GM23338 (cell line): ENCODE data around the gene PPP1R36. TPM values are rescaled to one million over a fixed set of nuclear protein-coding genes. Genes with fewer than 3 reads are reported as not detected.
A peak's percentile ranks its signal among the peaks of the same experiment; 100 is the strongest.

Experiments
- ATAC-seq: fragments of 200-7000 bp; cut with Tn5 transposase; 3 replicates; pipeline ENCODE4 v1.9.1; 2020
- DNase-seq: peaks from one replicate; pipeline ENCODE4 v3.0.0-alpha.2; 2015; ENCODE audit warnings: low spot score
- H2AFZ ChIP-seq: fragments of 200-600 bp; sonication (generic); 2 replicates; pipeline ENCODE4 v1.8.0; 2016; ENCODE audit warnings: antibody characterized with exemption, mild to moderate bottlenecking, moderate library complexity
- H3F3A ChIP-seq: fragments of 200-600 bp; sonication (generic); replicated peaks from 2 replicates; pipeline ENCODE4 v1.8.0; 2017; ENCODE audit warnings: antibody characterized with exemption, mixed run types, low read depth
- H3K27ac ChIP-seq: fragments of 200-600 bp; sonication (generic); 2 replicates; pipeline ENCODE4 v1.6.1; 2016; ENCODE audit warnings: low read depth
- H3K27me3 ChIP-seq: fragments of 200-600 bp; sonication (generic); 2 replicates; pipeline ENCODE4 v1.8.0; 2016; ENCODE audit warnings: mild to moderate bottlenecking, mixed run types, moderate library complexity; ENCODE audit not compliant: insufficient read depth
- H3K36me3 ChIP-seq: fragments of 200-600 bp; sonication (generic); 2 replicates; pipeline ENCODE4 v1.8.0; 2016; ENCODE audit warnings: mild to moderate bottlenecking; ENCODE audit not compliant: insufficient read depth
- H3K4me1 ChIP-seq: fragments of 200-600 bp; sonication (generic); 2 replicates; pipeline ENCODE4 v1.8.0; 2016; ENCODE audit warnings: mild to moderate bottlenecking, moderate library complexity; ENCODE audit not compliant: insufficient read depth
- H3K4me2 ChIP-seq: fragments of 200-600 bp; sonication (generic); 2 replicates; pipeline ENCODE4 v1.7.1; 2017; ENCODE audit warnings: mixed run types
- H3K4me3 ChIP-seq: fragments of 200-600 bp; sonication (generic); 2 replicates; pipeline ENCODE4 v1.6.1; 2016; ENCODE audit warnings: mixed run types
- H3K79me2 ChIP-seq: fragments of 200-600 bp; sonication (generic); replicated peaks from 2 replicates; pipeline ENCODE4 v1.8.0; 2017; ENCODE audit warnings: mild to moderate bottlenecking; ENCODE audit not compliant: insufficient read depth
- H3K9me2 ChIP-seq: fragments of 200-600 bp; sonication (generic); 2 replicates; pipeline ENCODE4 v1.8.0; 2017; ENCODE audit not compliant: insufficient read depth
- H4K20me1 ChIP-seq: fragments of 200-600 bp; sonication (generic); replicated peaks from 2 replicates; pipeline ENCODE4 v1.8.0; 2017; ENCODE audit warnings: mild to moderate bottlenecking; ENCODE audit not compliant: insufficient read depth
- H3K27ac Mint-ChIP-seq: 2 replicates; pipeline ENCODE4 v1.8.0; 2020; ENCODE audit warnings: inconsistent platforms, mild to moderate bottlenecking, moderate library complexity, mixed read lengths
- H3K27me3 Mint-ChIP-seq: 3 replicates; pipeline ENCODE4 v1.8.0; 2022; ENCODE audit warnings: low read depth, mild to moderate bottlenecking, moderate library complexity, mixed read lengths, inconsistent platforms; ENCODE audit not compliant: insufficient read depth, poor library complexity
- H3K36me3 Mint-ChIP-seq: 3 replicates; pipeline ENCODE4 v1.8.0; 2021; ENCODE audit warnings: low read depth, mild to moderate bottlenecking, inconsistent platforms, moderate library complexity, mixed read lengths
- H3K4me1 Mint-ChIP-seq: 3 replicates; pipeline ENCODE4 v1.8.0; 2020; ENCODE audit warnings: mild to moderate bottlenecking, inconsistent platforms, mixed read lengths
- H3K4me3 Mint-ChIP-seq: 3 replicates; pipeline ENCODE4 v1.8.0; 2021; ENCODE audit warnings: moderate library complexity, mild to moderate bottlenecking, inconsistent platforms, mixed read lengths
- H3K9me3 Mint-ChIP-seq: 3 replicates; pipeline ENCODE4 v1.8.0; 2020; ENCODE audit warnings: moderate library complexity, mild to moderate bottlenecking, inconsistent platforms, mixed read lengths
- CREB1 ChIP-seq: fragments of 250-450 bp; sonication (Bioruptor Pico); IDR thresholded peaks from 2 replicates; pipeline ENCODE4 v1.5.0; 2020; ENCODE audit warnings: low read depth, mild to moderate bottlenecking, moderate library complexity
- CTCF ChIP-seq, 2 experiments: fragments of 200-600 bp in 1 of 2; sonication (generic) in 1 of 2; conservative IDR thresholded peaks; 2 replicates each; pipeline versions ENCODE4 v1.5.1 to v1.6.1; 2016 to 2017; ENCODE audit warnings: antibody characterized with exemption in 2 of 2, low read depth in 2 of 2, mild to moderate bottlenecking in 2 of 2, moderate library complexity in 1 of 2
- EZH2 ChIP-seq: fragments of 200-600 bp; sonication (generic); IDR thresholded peaks from one replicate; pipeline ENCODE4 v1.8.0; 2017; ENCODE audit warnings: antibody characterized with exemption, mild to moderate bottlenecking, low read depth; ENCODE audit not compliant: unreplicated experiment
- EZH2phosphoT487 ChIP-seq: fragments of 200-600 bp; sonication (generic); IDR thresholded peaks from one replicate; pipeline ENCODE4 v1.8.1; 2018; ENCODE audit warnings: antibody characterized with exemption; ENCODE audit not compliant: unreplicated experiment
- NANOG ChIP-seq: IDR thresholded peaks from 2 replicates; pipeline ENCODE4 v1.6.1; 2016; ENCODE audit warnings: antibody characterized with exemption, borderline replicate concordance
- POLR2AphosphoS5 ChIP-seq: IDR thresholded peaks from 2 replicates; pipeline ENCODE4 v1.6.1; 2016; ENCODE audit warnings: antibody characterized with exemption, low read depth
- STAT1 ChIP-seq: IDR thresholded peaks from one replicate; pipeline ENCODE4 v1.6.1; 2016; ENCODE audit warnings: antibody characterized with exemption; ENCODE audit not compliant: unreplicated experiment
- ZNF114 ChIP-seq: fragments of 250-450 bp; sonication (Bioruptor Pico); IDR thresholded peaks from 2 replicates; pipeline ENCODE4 v1.5.0; 2020; ENCODE audit warnings: mild to moderate bottlenecking, moderate library complexity
- polyA plus RNA-seq: library from polyadenylated mRNA; unstranded; fragments of >200 nt; fragmentation: Nextera tagmentation; extraction: Ambion mirVana; gene quantifications from 2 replicates; pipeline ENCODE4 v1.2.1, GENCODE V29; 2016
- total RNA-seq: library from RNA; depleted of rRNA; stranded (reverse); fragments of >200 nt; shearing (Covaris generic); gene quantifications from 2 replicates; pipeline ENCODE4 v1.2.3, GENCODE V29; 2014
- TF ChIP-seq, protein P1 (sequence below): fragments of 250-450 bp; sonication (Bioruptor Pico); IDR thresholded peaks from 2 replicates; pipeline ENCODE4 v1.5.0; 2020; ENCODE audit warnings: mild to moderate bottlenecking, moderate library complexity
- TF ChIP-seq, protein P2 (sequence below): IDR thresholded peaks from one replicate; pipeline ENCODE4 v1.6.1; 2018; ENCODE audit warnings: antibody characterized with exemption; ENCODE audit not compliant: unreplicated experiment

PPP1R36 gene
- total and polyA plus RNA-seq, 2 experiments from 2014 or later: 0.42 to 1.4 TPM

- TF ChIP-seq, protein P1, sequence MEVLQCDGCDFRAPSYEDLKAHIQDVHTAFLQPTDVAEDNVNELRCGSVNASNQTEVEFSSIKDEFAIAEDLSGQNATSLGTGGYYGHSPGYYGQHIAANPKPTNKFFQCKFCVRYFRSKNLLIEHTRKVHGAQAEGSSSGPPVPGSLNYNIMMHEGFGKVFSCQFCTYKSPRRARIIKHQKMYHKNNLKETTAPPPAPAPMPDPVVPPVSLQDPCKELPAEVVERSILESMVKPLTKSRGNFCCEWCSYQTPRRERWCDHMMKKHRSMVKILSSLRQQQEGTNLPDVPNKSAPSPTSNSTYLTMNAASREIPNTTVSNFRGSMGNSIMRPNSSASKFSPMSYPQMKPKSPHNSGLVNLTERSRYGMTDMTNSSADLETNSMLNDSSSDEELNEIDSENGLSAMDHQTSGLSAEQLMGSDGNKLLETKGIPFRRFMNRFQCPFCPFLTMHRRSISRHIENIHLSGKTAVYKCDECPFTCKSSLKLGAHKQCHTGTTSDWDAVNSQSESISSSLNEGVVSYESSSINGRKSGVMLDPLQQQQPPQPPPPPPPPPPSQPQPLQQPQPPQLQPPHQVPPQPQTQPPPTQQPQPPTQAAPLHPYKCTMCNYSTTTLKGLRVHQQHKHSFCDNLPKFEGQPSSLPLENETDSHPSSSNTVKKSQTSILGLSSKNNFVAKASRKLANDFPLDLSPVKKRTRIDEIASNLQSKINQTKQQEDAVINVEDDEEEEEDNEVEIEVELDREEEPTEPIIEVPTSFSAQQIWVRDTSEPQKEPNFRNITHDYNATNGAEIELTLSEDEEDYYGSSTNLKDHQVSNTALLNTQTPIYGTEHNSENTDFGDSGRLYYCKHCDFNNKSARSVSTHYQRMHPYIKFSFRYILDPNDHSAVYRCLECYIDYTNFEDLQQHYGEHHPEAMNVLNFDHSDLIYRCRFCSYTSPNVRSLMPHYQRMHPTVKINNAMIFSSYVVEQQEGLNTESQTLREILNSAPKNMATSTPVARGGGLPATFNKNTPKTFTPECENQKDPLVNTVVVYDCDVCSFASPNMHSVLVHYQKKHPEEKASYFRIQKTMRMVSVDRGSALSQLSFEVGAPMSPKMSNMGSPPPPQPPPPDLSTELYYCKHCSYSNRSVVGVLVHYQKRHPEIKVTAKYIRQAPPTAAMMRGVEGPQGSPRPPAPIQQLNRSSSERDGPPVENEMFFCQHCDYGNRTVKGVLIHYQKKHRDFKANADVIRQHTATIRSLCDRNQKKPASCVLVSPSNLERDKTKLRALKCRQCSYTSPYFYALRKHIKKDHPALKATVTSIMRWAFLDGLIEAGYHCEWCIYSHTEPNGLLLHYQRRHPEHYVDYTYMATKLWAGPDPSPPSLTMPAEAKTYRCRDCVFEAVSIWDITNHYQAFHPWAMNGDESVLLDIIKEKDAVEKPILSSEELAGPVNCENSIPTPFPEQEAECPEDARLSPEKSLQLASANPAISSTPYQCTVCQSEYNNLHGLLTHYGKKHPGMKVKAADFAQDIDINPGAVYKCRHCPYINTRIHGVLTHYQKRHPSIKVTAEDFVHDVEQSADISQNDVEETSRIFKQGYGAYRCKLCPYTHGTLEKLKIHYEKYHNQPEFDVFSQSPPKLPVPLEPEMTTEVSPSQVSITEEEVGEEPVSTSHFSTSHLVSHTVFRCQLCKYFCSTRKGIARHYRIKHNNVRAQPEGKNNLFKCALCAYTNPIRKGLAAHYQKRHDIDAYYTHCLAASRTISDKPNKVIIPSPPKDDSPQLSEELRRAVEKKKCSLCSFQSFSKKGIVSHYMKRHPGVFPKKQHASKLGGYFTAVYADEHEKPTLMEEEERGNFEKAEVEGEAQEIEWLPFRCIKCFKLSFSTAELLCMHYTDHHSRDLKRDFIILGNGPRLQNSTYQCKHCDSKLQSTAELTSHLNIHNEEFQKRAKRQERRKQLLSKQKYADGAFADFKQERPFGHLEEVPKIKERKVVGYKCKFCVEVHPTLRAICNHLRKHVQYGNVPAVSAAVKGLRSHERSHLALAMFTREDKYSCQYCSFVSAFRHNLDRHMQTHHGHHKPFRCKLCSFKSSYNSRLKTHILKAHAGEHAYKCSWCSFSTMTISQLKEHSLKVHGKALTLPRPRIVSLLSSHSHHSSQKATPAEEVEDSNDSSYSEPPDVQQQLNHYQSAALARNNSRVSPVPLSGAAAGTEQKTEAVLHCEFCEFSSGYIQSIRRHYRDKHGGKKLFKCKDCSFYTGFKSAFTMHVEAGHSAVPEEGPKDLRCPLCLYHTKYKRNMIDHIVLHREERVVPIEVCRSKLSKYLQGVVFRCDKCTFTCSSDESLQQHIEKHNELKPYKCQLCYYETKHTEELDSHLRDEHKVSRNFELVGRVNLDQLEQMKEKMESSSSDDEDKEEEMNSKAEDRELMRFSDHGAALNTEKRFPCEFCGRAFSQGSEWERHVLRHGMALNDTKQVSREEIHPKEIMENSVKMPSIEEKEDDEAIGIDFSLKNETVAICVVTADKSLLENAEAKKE (CRISPR knock-in tag): no peak
- TF ChIP-seq, protein P2, sequence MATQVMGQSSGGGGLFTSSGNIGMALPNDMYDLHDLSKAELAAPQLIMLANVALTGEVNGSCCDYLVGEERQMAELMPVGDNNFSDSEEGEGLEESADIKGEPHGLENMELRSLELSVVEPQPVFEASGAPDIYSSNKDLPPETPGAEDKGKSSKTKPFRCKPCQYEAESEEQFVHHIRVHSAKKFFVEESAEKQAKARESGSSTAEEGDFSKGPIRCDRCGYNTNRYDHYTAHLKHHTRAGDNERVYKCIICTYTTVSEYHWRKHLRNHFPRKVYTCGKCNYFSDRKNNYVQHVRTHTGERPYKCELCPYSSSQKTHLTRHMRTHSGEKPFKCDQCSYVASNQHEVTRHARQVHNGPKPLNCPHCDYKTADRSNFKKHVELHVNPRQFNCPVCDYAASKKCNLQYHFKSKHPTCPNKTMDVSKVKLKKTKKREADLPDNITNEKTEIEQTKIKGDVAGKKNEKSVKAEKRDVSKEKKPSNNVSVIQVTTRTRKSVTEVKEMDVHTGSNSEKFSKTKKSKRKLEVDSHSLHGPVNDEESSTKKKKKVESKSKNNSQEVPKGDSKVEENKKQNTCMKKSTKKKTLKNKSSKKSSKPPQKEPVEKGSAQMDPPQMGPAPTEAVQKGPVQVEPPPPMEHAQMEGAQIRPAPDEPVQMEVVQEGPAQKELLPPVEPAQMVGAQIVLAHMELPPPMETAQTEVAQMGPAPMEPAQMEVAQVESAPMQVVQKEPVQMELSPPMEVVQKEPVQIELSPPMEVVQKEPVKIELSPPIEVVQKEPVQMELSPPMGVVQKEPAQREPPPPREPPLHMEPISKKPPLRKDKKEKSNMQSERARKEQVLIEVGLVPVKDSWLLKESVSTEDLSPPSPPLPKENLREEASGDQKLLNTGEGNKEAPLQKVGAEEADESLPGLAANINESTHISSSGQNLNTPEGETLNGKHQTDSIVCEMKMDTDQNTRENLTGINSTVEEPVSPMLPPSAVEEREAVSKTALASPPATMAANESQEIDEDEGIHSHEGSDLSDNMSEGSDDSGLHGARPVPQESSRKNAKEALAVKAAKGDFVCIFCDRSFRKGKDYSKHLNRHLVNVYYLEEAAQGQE: no peak
- TF ChIP-seq EZH2phosphoT487 (no peak), POLR2AphosphoS5 (no peak), ZNF114 (CRISPR knock-in tag) (no peak)
Measured at GRCh38 chr14:64563696-64564095, 13.9 kb downstream of the PPP1R36 start (continued).

DNA sequence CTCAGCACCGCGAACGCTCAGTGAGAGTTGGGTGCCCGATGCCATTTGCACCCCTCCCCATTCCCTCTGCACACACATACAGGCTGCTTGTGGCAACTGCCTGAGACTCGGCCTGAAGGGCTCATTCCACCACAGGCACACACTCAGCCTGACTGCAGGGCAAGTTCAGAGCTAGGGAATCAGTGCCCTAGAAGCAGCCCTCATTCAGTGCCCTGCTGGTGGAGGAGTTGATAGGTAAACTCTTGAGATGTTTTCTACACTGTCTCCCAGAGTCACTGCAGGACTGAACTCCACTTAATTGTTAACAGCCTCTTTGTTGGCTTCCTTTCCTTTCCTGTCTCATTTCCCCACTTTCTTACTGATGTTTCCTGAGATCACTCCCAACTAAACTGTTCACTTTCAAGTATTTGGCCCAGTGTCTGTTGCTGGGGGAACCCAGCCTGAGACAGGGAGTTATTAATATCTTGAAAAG, 16.9 kb downstream of the PPP1R36 start:
- peak; percentile 47 for DNase-seq
- H2AFZ ChIP-seq: no peak overlapping the region
- TF ChIP-seq CTCF (conservative IDR thresholded peaks at IDR 0.05; ENCODE audit: low read depth in 2 of 2) (no peak), NANOG (no peak), EZH2phosphoT487 (no peak), EZH2 (no peak), STAT1 (no peak), CREB1 (no peak)
- TF ChIP-seq, protein P2: no peak

More for the DNA sequence above, 16.9 kb downstream of the PPP1R36 start:
- Mint-ChIP-seq H3K36me3 (no peaks in the 10 kb centered on the region), H3K4me1 (peaks cover 6% of the 10 kb centered on the region), H3K9me3 (no peaks in the 10 kb centered on the region), H3K4me3 (no peak overlapping the region), H3K27me3 (peaks cover 2% of the 10 kb centered on the region), H3K27ac (no peak overlapping the region)
- Histone ChIP-seq H3K9me2 (no peaks in the 10 kb centered on the region), H3K4me3 (no peak overlapping the region), H3K36me3 (no peaks in the 10 kb centered on the region), H3K79me2 (no peaks in the 10 kb centered on the region), H3F3A (no peaks in the 10 kb centered on the region), H3K27me3 (no peaks in the 10 kb centered on the region), H3K4me1 (no peaks in the 10 kb centered on the region), H3K4me2 (no peak overlapping the region), H3K27ac (no peak overlapping the region), H4K20me1 (no peaks in the 10 kb centered on the region)
- ATAC-seq: peak; percentile 91
